ENCODE results near the gene BAG3. TPM values are rescaled to one million over a fixed set of nuclear protein-coding genes. Genes with fewer than 3 reads are reported as not detected.

Gene BAG3
- total RNA-seq, 4 donors from 2014 or later, result 337 to 626 (median 393) TPM

DNA sequence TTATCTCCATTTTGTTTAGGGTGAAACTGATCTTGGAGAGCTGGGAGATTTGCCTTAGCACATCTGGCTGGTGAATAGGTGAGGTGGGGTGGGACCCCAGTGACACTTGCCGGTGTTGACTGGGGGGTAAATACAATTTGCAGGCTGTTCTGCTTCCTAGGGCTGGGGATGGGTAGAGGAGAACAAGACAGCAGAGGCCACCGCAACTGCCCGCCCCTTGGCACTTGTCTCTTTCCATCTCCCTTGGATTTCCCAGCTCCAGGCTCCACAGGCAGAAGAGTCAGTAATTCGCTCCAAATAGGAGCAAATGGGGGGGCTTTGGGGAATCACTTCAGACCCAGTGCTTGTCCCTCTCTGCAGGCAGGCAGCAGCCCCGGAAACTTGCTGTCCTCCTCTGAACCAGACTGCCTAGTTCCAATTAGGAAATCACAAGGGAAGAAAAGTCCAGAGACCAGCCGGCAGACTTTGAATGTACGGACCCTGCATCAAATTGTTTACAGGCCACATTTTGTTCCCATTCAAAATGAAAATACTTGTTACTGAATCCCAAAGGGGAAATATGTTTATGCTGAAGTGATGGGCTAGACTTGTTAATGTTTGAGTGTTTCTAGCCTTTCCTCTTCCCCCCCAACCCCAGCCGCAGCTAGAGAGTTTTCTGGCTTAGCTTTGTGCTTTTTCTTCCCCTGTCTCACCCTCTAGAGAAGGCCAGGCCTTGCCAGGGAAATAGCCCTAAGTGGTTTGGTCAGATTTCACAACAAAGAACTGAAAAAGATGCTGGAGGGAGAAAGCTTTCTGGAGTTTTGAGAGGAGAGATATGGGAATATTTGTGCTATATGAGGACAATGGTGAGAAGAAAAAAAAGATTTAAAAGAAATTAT lies 64.7 kb downstream of the BAG3 start:
- H3K9me3 ChIP-seq, result no peaks in the 10 kb centered on the region
- no peak overlapping the region for H3K4me3 ChIP-seq
- DNase-seq, result no peak
- H3K36me3 ChIP-seq, result no peaks in the 10 kb centered on the region
- TF ChIP-seq POLR2A (IDR thresholded peaks at IDR 0.05), result no peak
- TF ChIP-seq, protein P1, sequence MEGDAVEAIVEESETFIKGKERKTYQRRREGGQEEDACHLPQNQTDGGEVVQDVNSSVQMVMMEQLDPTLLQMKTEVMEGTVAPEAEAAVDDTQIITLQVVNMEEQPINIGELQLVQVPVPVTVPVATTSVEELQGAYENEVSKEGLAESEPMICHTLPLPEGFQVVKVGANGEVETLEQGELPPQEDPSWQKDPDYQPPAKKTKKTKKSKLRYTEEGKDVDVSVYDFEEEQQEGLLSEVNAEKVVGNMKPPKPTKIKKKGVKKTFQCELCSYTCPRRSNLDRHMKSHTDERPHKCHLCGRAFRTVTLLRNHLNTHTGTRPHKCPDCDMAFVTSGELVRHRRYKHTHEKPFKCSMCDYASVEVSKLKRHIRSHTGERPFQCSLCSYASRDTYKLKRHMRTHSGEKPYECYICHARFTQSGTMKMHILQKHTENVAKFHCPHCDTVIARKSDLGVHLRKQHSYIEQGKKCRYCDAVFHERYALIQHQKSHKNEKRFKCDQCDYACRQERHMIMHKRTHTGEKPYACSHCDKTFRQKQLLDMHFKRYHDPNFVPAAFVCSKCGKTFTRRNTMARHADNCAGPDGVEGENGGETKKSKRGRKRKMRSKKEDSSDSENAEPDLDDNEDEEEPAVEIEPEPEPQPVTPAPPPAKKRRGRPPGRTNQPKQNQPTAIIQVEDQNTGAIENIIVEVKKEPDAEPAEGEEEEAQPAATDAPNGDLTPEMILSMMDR (IDR thresholded peaks at IDR 0.05 in 4 of 5, conservative IDR thresholded peaks at IDR 0.05 in 1 of 5), result no peak
- intact Hi-C loops (cut with DNase I; ENCODE audit: low total_unique reads) (no loop called here), in situ Hi-C loops (cut with MboI; ENCODE audit: low sequenced_read_pairs in 4 of 4) (loop anchor here in 1 of 4 donors (25.0 kb wide), 1 partner anchor 104 kb away; no protein-coding TSS in a partner anchor)
- peaks cover 8 to 9% of the 10 kb centered on the region in 2 donors for H3K4me1 ChIP-seq
- peak overlapping the region in 2 of 4 donors; percentile 24 to 25 for H3K27ac ChIP-seq
- no peaks in the 10 kb centered on the region for H3K27me3 ChIP-seq
- ATAC-seq, result no peak

DNA sequence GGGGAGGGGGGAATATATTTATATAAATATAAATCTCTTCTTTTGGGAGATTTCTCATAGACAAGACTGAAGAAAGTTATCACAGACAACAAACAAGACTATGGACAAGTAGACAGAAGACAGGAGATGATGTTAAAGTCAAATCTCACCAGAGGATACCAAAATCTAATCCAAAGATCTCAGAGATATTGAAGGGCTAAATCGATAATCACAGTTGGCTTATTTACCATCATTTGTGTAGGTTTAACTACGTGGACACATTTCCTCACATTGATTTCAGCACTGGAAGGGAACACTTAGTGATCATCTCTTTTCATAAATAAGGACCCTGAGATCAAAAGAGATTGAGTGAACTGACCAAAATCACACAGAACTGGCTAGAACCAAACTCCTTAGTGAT lies 72.0 kb downstream of the BAG3 start:
- no peaks in the 10 kb centered on the region for H3K36me3 ChIP-seq
- no peaks in the 10 kb centered on the region for H3K9me3 ChIP-seq
- H3K27me3 ChIP-seq, result no peaks in the 10 kb centered on the region
- intact Hi-C loops (cut with DNase I; ENCODE audit: low total_unique reads) (no loop called here), in situ Hi-C loops (cut with MboI; ENCODE audit: low sequenced_read_pairs in 4 of 4) (loop anchor here in 1 of 4 donors (25.0 kb wide), 1 partner anchor 111 kb away; no protein-coding TSS in a partner anchor)
- H3K4me3 ChIP-seq, result no peak overlapping the region
- ATAC-seq, result no peak
- H3K4me1 ChIP-seq, result peaks cover 18 to 26% of the 10 kb centered on the region in 2 donors
- TF ChIP-seq, protein P1 (IDR thresholded peaks at IDR 0.05 in 4 of 5, conservative IDR thresholded peaks at IDR 0.05 in 1 of 5), result no peak
- TF ChIP-seq POLR2A (IDR thresholded peaks at IDR 0.05), result no peak
- H3K27ac ChIP-seq, result no peak overlapping the region
- DNase-seq, result no peak

DNA sequence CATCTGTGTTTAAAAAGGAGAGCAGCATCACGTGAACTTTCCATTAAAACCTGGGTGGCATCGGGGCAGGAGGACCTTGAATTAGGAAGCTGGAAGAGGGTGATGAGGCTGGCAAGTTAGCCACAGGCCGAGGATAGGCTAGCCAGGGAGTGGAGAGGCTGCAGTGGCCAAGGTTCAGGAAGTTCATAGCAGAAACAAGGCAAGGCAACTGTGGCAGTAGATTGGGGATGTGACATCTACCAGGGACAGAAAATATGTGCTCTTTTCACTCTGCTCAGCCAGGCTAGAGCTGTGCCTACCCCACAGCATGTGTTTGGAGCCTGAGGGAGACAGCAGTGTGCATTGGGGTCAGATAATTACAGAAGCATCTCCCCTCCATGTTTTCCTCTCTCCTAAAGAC lies 72.4 kb downstream of the BAG3 start:
- Histone ChIP-seq H3K9me3 (no peaks in the 10 kb centered on the region), H3K4me3 (no peak overlapping the region), H3K36me3 (no peaks in the 10 kb centered on the region), H3K27me3 (no peaks in the 10 kb centered on the region), H3K4me1 (peaks cover 18 to 26% of the 10 kb centered on the region in 2 donors), H3K27ac (no peak overlapping the region)
- TF ChIP-seq POLR2A (IDR thresholded peaks at IDR 0.05), result no peak
- TF ChIP-seq, protein P1 (IDR thresholded peaks at IDR 0.05 in 4 of 5, conservative IDR thresholded peaks at IDR 0.05 in 1 of 5), result no peak
- in situ Hi-C loops (cut with MboI; ENCODE audit: low sequenced_read_pairs in 4 of 4) (loop anchor here in 1 of 4 donors (25.0 kb wide), 1 partner anchor 111 kb away; no protein-coding TSS in a partner anchor), intact Hi-C loops (cut with DNase I; ENCODE audit: low total_unique reads) (no loop called here)
- no peak for ATAC-seq
- no peak for DNase-seq

DNA sequence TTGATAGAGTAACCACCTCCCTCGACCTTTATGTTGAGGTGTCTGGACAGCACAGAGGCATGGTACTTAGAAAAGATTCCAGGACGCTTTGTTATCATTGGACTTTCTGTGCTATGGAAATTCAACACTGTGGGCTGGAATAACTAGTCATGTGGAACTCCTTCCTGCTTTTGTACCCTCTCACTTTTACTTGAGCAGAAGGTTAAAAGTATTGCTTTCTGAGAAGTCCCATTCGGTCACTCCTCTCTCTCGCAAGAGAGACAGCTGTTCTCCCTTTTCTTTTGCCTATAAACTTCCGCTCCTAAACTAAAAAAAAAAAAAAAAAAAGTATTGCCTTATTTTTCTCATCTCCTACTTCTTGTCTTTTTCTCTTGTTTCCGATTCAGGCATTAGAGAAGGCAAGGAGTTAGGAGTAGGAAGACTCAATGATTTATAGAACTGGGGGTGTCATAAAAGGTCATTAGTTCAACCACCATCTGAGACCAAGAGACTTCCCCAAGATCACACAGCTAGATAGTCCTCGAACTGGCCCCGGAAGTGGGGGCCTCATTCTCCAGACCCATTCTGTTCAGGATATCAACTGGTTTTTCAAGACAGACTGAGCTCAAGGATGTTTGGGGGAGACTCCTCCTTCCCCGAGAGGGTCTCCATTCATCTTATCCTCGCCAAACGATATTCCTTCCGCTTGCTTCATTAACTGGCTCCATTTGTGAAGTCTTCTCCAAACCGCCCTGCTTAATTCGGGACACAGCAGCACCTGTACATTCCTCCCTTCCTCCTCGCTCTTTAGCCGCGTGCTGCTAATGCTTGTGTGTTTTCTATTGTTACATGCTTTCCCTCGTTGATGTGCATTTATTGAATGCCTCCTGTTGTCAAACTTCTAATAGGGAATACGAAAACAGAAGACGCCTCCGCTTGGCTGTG lies 73.7 kb downstream of the BAG3 start:
- DNase-seq (no peak), ATAC-seq (peak; percentile 30 to 43)
- Histone ChIP-seq H3K4me3 (peak overlapping the region; percentile 74 to 88 (median 79)), H3K36me3 (no peaks in the 10 kb centered on the region), H3K27ac (peak overlapping the region; percentile 92 to 96 (median 94)), H3K27me3 (no peaks in the 10 kb centered on the region), H3K4me1 (peaks cover 18 to 26% of the 10 kb centered on the region in 2 donors), H3K9me3 (no peaks in the 10 kb centered on the region)
- in situ Hi-C loops (cut with MboI; ENCODE audit: low sequenced_read_pairs in 4 of 4) (loop anchor here in 2 of 4 donors (25.0 kb wide), 1 partner anchor 113 kb away; no protein-coding TSS in a partner anchor), intact Hi-C loops (cut with DNase I; ENCODE audit: low total_unique reads) (loop anchor here (1.0 kb wide), 2 partner anchors 39 to 128 kb away; no protein-coding TSS in a partner anchor)
- TF ChIP-seq, protein P1 (IDR thresholded peaks at IDR 0.05 in 4 of 5, conservative IDR thresholded peaks at IDR 0.05 in 1 of 5), result no peak
- TF ChIP-seq POLR2A (IDR thresholded peaks at IDR 0.05), result no peak
